HFF-Myc (cell line): Measurements from ENCODE around the gene LENG9.

ENCODE experiments used
- DNase-seq: peaks from one replicate; pipeline ENCODE4 v3.0.0-alpha.2; 2011; ENCODE audit warnings: low read depth; ENCODE audit errors: extremely low read depth
- H3K4me3 ChIP-seq: replicated peaks from 2 replicates; pipeline ENCODE4 v1.5.1; 2011; ENCODE audit warnings: low read depth, mild to moderate bottlenecking, control low read depth, low read length
- TF ChIP-seq, protein P1 (sequence below): IDR thresholded peaks from 2 replicates; pipeline ENCODE4 v1.5.1; 2012; ENCODE audit warnings: mild to moderate bottlenecking, low read depth, low read length, control low read depth; ENCODE audit errors: missing control alignments

The LENG9 gene

DNA sequence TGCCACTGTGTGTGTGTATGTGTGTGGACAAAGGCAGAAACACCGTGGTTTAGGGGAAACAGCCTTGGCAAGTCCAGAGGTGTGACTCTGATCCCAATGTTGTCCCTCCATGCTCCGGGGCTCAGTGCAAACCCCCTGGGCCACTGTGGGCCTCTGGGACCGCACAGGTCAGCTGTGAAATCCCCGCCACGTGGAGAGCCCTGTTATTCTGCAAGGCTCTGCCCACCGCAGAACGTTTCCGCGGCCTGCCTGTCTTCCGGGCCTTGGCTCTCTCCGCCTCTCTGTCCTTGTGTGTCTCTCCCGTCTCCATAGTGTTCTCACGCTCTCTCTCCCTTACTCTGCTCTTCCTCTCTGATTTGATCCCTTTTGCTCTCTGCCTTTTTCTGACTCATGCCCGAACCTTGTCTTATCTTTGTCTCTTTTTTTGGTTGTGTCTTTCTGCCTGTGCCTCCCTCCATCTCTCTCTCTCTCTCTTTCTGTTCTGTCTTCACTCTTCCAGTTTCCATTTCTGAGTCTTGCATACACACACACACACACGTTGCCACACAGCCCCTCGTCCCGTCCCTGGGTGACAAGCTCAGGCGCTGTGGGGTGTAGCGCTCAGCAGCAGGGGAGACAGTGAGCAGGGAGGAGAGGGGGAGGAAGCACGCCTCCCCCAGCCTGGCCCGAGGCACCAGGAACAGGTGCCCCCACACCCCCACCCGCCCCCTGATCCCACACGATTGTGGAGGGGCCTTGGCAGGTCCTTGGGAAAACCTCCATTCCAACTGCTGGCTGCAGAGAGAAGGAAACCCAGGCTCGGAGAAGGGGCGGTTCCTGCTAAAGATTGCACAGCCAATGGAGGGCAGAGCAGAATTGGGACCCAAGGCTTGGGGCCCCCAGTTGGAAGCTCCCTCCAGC, 45.3 kb downstream of the LENG9 start:
- no peak overlapping the region for H3K4me3 ChIP-seq
- no peak for DNase-seq
- TF ChIP-seq, protein P1, sequence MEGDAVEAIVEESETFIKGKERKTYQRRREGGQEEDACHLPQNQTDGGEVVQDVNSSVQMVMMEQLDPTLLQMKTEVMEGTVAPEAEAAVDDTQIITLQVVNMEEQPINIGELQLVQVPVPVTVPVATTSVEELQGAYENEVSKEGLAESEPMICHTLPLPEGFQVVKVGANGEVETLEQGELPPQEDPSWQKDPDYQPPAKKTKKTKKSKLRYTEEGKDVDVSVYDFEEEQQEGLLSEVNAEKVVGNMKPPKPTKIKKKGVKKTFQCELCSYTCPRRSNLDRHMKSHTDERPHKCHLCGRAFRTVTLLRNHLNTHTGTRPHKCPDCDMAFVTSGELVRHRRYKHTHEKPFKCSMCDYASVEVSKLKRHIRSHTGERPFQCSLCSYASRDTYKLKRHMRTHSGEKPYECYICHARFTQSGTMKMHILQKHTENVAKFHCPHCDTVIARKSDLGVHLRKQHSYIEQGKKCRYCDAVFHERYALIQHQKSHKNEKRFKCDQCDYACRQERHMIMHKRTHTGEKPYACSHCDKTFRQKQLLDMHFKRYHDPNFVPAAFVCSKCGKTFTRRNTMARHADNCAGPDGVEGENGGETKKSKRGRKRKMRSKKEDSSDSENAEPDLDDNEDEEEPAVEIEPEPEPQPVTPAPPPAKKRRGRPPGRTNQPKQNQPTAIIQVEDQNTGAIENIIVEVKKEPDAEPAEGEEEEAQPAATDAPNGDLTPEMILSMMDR, result no peak

DNA sequence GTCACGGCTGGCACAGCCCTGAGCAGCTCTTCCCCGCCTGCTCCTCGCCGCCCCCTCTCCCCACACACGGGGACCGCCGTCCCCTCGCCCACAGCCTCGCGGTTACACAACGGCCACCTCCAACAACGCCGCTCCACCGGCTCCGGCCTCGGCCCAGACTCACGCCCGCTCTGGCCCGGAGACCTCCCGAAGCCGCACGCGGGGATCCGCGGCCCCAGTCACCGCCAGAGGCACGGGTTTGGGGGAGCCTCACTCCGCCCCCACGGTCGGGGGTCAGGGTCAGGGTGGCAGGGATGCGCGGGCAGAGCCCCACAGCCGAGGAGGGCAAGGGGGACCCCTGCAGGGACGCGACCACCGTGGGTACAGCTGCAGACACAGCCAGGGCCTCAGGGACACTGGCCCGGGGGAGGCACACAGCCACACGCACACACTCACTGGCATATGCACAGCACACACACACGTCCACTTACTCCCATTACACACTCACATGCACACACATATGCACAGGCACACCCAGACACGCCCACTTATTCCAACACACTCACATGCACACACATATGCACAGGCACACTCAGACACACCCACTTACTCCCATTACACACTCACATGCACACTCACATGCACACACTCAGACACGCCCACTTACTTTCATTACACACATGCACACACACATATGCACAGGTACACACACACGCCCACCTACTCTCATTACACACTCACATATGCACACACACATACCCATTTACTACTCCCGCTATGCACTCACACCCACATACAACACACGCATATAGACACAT, 46.7 kb downstream of the LENG9 start:
- H3K4me3 ChIP-seq, result no peak overlapping the region
- TF ChIP-seq, protein P1, result no peak
- no peak for DNase-seq

DNA sequence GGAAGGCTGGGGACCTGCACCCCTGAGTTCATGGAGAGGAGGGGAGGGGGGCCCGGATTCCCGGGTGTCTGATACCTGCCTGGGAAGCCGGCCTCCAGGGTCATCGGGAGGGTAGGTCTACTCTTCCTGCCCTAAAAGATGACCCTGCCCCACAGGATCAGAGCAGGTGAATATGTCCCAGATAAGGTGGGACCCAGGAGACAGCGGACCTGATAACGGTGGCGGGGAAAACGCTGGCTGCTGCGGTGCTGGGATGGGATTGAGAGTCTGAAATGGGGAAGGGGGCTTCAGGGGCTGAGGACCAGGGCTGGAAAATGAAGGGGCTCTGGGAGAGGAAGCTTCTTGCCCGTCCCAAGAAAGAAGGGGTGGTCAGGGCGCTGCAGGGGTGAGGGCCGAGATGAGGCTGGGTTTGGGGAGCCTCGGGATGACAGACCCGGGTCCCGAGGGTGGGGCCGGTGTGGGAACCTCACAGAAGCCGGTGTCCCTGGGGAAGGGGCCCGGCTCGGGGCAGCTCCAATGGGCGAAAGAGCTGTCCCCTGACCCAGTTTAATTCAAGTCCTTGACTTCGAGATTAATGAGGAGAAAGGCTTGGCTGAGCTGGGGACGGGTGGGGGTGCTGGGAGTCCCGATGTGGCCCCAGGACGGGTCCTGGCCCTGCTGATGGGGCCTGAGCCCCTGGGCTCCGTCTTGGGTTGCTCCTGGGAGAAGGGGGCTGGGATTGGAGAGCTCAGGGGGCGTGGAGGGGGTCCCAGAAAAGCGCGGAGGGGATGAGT, 47.5 kb downstream of the LENG9 start:
- TF ChIP-seq, protein P1, result no peak
- H3K4me3 ChIP-seq, result no peak overlapping the region
- DNase-seq, result no peak

DNA sequence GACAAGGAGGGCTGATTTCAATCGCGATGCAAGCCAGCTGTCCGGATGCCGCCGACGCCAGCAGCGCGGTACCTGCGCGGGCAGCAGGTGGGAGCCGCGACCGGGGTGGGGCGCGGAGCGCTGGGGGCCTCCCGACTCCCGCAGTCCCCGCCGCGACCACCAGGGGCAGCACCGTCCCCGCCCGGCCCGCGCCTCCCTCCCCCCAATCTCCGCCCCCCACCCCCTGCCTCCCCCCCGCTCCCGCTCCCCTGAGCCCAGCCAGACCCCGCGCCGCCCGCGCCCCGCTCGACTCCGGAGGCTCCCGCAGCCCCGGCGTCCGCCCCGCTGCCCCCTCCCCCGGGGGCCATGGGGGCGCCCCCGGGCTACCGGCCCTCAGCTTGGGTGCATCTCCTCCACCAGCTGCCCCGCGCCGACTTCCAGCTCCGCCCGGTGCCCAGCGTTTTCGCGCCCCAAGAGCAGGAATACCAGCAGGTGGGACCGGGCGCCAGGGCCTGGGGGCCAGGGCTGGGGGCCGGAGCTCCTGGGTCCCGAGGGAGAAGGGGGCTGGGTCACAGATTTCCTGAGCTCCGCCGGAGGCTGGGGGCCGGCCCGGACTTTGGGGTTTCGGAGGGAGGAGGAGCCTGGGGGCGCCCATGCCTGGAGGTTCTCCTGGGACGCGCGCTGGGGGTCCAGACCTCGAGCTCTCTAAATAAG, 48.2 kb downstream of the LENG9 start, which contains the start of gene TTYH1:
TTYH1 (plus strand) TSS at position 257 of the 693 bp plus-strand sequence; CDS start at position 346, 89 bp downstream.
- no peak for DNase-seq
- no peak within 1 kb of the TSS for H3K4me3 ChIP-seq
- TF ChIP-seq, protein P1, result no peak

DNA sequence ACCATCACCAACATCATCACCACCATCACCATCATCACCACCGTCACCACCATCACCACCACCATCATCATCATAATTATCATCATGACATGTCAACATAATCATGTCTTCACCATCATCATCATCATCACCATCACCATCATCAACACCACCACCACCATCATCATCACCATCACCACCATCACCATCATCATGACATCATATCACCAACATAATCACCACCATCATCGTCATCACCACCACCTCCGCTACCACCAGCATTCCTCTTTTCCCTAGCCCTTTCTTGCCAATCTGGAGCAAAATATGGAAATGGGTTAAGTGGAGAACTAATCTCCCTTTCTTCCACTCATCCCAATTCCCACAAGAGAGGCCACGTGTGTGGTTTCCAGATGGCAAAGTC, 49.4 kb downstream of the LENG9 start:
- TF ChIP-seq, protein P1, result no peak
- DNase-seq, result no peak

DNA sequence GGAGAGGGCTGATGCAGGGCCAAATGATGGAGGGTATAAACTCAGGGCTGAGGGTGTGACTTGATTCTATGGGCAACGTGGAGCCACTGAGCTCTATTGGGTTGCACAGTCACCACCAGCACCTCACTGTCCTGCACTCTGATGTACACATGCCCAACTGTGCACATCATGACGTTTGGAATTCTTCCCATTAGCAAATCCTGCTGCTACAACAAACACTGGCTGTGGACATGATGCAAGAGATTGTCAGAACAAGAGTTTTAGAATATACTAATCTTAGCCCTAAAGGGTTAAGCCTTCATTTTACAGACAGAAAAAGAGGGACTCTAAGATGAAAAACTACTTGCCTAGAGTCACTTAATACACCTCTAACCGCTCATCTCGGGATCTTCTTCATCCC, 50.7 kb downstream of the LENG9 start:
- TF ChIP-seq, protein P1, result no peak
- no peak for DNase-seq
- H3K4me3 ChIP-seq, result no peak overlapping the region

More for the DNA sequence above, 49.4 kb downstream of the LENG9 start:
- no peak overlapping the region for H3K4me3 ChIP-seq
